GM18858 (cell line): ENCODE data around the gene IER2.

Experiments
- ATAC-seq: cut with Tn5 transposase; IDR thresholded peaks from one replicate; pipeline ENCODE4 v1.9.1; 2021; ENCODE audit not compliant: unreplicated experiment

Gene IER2, protein sequence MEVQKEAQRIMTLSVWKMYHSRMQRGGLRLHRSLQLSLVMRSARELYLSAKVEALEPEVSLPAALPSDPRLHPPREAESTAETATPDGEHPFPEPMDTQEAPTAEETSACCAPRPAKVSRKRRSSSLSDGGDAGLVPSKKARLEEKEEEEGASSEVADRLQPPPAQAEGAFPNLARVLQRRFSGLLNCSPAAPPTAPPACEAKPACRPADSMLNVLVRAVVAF

DNA sequence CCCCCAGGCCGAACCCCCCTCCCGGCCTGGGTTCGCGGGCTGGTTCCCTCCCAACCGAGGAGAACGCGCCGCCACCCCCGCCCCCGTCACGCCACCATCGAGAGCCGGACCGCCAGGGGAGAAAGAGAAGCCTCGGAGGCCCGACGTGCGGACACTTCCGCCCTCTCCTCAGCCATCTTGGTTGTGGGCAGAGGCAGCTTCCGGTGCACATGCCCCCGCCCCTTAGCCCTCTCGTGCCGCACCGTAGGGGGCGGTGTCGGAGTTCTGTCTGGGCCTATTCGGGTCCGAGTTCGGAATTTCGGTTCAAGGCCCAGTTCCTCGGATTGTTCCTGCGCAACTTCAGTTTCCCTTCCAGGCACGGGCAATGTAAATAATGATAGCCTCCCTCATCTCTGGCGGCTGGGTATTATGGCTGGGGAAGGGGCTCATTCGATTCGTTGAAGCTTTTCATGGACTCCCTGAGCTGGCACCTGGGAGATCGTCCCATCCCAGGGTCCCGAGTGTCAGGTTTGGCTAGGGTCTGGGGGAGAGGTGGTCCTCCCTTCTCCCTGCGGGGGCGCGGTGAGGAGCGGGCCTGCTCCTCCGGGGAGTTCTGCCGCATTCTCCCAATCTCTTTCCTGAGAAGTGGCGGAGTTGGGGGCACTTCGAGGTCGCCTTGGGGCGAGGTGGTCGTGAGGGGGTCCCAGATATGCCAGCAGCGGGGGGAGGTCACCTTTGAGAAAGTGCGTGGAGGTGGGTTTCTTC lies at the start of gene IER2, which contains the start of gene STX10:
IER2 (plus strand) TSS at position 225 of the 744 bp plus-strand sequence. CDS start 2,776 bp downstream, outside the sequence.
STX10 (minus strand) TSS at position 189 of the 744 bp plus-strand sequence. CDS start 202 bp downstream, outside the sequence.
- ATAC-seq = peak; percentile 25

DNA sequence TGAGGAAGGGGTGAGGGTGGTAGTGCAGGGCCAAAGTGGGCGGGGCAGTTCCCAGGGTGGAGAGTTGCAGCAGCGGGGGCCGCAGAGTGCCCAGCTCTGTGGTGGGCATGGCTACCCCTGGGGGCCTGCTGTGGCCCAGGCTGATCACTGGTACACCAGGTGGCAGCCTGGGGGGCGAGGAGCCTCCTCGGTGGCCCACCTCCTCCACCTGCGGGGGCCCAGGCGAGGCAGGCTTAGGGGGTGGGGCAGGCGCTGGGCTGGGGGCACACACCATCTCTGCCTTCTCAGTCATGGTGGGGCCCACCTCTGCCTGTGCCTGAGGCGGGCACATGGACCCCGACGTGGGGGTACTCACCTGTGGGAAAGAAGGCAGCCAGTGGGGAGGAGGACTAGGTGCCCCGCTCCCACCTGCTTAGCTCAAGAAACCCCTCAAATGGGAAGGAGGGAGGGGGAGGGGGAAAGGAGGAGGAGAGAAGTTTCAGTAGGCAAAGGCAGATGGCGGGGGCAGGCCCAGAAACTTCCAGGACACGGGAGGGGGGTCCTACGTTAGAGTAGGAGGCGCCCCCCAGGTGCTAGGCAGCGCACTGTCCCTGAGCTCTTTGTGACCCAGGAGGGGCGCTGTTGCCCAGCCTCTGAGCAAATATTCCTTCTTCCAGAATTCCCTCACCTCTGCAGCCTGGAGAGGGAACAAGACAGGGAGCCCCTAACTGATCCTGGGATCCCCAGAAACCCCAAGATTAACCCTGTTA lies 49.2 kb upstream of the IER2 start:
- no peak for ATAC-seq

DNA sequence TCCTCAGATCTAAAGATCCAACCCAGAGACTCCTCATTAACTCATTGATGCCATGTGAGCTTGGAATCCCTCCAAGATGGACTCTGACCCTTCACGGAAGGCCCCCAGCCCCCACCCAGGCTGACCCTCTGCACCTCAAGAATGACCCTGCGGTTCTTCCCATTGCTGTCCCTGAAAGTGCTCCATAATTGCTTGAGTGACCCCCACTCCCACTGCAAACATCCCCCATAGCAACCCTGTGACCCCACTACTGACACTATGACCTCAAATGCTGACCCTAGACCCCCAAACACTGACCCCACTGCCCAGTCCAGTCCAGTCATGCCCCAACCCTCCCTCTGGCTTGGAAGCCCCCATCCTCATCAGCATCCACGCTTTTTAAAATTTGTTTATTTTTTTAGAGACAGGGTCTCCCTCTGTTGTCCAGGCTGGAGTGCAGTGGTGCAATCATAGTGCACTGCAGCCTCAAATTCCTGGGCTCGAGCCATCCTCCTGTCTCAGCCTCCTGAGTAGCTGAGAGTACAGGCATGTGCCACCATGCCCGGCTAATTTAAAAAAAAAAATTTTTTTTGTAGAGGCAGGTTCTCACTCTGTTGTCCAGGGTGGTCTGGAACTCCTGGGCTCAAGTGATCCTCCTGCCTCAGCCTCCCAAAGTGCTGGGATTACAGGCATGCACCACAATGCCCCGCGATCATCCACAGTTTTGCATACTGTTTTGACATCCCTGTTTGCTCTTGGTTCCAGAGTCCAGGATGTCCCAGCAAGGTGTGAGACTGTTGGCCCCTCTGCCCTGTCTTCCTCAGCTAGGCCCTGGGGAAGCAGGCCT lies 48.4 kb upstream of the IER2 start:
- no peak for ATAC-seq

DNA sequence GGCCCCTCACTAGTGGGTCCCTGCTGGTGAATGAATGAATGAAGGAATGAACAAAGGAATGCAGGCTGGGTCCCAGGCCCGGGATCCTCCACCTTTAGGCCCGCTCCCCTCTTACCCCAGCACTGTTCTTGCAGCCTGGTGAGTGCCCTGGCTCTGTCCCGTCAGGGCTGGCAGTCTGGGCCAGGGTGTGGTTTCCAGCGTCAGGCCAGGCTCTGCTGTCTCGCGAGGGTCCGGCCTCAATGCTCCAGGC lies 47.9 kb upstream of the IER2 start:
- no peak for ATAC-seq

DNA sequence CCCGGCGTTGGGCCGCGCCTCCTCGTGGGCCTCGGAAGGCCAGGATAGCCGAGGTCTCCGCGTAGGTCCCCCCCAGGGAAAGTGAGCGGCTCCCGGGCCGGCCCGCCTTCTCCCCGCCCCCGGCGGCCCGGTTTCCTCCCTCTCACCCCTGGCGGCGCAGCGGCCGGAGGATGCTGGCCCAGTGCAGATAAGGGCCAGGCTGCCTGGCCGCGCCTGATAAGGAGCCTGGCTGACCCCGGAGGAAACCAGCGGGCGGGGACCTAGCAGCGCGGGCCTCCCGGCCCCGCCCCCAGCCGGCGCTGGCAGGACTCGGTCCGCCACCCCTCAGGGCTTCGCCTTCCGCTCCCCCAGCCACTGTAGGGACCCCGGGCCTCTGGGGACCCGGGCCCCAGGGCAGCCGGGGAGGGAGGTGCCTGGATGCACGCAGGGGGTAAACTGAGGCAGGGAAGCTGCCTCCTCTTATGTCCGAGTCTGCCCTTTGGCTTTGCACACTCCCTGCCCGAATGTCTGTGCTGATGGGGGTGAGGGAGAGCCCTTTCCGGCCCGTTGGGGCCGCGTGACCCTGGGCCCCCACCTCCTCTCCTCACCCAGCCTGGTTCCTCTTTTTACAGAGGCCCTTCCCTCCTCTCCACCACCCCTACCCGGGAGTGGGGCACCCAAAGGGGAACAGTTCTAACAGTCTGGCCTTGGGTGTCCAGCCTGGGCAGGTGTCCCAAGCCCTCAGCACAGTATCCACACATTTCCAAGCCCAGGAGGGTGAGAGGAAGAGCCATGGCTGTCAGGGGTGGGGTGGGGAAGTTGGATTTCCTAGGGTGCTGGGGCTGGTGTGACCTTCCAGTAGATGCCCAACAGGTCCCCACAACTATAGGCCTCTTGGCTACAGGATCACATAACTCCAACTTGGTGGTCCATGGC lies 47.3 kb upstream of the IER2 start, which contains the start of gene LYL1:
LYL1 (minus strand) TSS at position 193 of the 915 bp plus-strand sequence. CDS start 1,687 bp downstream, outside the sequence.
- ATAC-seq = no peak

DNA sequence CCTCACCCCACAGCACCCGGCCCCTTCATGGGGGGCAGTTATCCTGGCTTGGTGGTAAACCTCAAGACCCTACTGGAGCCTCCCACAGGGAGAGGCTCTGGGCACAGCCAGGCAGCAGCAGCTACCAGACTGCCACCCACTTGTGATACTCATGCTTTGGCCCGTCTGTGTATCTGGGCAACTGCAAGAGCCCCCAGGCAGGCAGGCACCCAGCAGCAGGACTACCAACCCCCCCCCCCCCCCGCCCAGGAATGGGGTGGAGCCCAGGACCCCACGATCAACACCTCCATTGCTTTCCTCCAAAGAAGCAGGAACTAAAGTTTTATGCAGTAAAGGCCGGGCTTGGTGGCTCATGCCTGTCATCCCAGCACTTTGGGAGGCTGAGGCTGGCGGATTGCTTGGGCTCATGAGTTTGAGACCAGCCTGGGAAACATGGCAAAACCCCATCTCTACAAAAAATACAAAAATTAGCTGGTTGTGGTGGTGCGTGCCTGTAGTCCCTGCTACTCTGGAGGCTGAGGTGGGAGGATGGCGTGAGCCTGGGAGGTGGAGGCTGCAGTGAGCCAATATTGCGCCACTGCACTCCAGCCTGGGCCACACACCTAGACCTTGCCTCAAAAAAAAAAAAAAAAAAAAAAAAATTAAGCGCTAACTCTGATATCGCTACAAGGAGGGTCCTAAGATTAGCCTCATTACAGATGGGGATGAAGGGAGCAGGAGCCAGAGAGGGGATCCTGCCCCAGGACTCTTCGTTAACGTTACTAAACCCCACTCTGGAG lies 46.4 kb upstream of the IER2 start:
- ATAC-seq = no peak

DNA sequence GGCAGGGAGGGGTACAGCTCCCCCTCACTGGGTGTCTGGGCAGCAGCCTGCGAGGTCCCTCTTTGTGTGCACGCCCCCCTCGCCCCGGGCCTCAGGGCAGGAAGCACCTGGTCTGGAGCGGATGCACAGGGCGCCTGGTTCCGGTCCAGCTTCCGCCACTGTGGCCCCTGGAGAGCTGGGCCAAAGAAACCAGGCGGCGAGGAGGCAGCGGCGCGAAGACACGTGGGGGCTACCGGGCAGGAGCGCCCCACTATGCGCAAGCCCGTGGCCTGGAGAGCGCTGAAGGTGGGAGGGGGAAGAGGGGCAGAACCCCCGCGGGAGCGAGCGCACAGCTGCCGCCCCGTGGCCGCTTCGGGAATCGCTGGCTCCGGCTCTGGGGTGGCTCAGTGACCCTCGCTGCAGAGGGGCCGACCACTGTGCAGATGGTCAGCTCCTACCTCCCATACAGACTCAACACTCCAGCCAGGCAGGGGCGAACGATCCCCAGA lies 45.8 kb upstream of the IER2 start:
- no peak for ATAC-seq

DNA sequence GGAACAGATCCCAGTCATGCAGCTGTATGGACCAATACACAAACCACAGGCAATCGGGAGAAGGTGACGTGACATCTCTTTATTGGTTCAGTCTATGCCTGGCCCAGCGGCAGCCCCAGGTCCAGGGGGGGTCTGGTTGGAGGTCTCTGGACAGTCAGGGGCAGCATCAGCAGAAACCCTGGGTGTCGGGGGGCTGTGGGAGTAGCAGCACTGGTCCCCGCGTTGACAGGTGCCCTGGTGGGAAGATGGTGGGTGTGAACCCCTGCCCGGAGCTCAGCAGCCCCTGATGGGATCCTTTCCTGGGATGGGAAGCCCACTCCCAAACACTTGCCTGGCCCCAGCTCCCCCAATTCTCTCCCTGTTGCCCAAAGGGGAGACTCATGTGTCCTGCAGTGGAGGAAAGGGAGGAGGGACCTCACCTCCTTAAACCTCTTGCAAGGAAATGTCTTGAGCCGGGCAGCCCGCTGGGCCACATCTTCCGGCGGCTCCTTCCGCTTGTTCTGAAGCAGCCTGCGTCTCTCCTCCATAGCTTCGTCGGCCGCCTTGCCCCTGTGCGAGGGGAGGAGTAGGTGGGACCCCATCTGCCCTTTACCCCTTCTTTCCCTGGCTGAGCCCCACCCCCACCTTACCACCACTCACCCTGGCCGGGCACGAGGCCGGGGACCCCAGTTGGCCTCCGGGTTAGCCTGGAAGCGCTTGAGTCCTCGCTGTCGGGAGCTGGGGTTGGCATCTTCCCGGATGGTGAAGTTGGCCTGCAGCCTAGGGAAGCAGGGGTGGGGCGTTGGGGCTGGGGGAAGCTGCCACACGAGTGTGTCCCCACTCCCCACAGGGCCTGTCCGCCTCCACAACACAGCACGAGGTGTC lies 45.1 kb upstream of the IER2 start:
- ATAC-seq = no peak

DNA sequence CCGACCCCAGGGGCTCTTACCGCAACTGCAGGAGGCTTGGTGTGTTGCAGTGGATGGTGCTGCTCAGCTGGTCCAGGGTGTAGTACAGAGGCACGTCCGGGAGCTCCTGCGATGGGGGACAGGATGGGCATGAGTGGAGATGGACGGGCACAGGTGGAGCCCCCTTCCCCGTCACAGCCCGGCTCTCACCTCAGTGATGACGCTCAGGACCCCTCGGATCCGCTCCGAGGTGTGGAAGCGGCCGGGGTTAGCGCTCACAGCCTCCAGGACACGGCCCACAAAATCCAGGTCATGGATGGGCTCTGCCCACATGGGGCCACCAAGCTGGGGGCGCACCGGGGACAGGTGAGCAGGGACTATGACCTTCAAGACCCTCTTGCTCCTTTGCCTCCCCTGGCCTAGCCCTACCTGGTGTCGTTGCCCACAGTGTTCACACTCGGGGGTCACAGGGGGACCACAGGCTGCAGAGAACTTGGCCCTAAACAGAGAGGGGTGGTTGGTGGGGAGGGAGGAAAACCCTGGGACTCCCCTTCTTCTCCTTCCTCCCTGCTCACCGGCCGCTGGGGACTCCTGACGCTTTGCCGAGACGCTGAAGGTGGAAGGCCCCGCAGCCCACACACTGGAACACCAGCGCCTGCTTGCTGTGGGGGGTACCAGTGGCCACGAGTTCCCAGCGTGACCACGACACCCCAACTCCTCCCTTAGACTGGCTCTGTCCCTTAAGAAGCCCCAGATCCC lies 40.7 kb upstream of the IER2 start:
- ATAC-seq = no peak

DNA sequence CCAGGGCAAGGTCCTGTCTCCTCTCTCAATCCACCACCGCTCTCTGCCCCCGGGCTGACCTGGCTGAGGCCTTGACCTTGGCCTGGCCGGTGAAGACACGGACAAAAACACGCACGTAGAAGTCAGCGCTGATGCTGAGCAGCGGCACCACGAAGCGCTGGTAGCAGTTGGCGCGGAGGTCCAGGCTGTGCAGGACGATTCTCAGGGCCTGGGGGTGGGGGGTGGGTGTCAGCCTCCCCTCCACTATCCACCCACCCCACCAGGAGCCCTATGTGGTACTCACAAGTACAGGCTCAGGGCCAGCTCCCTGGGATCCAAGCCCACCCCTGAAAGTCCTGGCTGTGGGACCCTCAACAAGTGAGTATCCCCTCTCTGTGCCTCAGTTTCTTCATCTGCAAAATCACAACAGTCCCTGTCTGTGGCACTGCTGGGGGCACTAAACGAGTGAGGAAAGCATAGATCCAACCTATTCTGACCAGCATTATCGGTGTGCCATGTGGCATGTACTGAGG lies 40.1 kb upstream of the IER2 start:
- ATAC-seq = no peak

DNA sequence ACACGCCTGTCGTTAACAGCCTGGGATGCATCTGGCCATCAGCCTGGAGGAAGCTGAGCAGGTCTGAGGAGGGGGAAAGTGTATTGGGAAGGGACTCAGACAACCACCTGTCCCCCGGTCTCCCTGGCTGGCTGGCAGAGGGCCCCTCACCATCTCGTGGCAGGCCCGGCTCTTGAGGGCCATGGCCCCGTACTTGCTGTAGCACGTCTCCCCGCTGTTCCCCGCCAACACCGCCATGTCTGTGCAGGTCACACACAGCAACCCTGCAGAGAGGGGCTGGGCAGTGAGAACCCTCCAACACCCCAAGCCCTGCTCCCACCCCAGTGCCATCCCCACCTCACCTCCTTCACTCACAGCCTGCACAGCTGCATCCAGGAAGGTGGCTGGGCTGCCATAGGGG lies 37.7 kb upstream of the IER2 start:
- ATAC-seq = no peak

DNA sequence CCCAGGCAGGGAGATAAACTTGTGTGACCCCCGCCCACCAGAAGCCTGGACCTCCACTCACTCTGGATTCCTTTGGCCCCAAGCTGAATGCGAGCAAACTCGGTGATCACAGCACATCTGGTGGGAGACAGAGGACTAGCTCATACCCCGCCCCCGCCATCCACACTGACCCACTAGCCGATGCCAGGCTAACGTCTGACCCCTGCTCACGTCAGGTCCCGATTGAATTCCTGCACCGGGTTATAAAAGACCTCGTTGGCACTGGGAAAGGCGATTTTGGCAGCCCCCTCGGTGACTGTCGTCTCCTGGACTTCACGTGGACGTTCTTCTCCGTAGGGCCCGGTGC lies 34.3 kb upstream of the IER2 start:
- ATAC-seq = no peak

DNA sequence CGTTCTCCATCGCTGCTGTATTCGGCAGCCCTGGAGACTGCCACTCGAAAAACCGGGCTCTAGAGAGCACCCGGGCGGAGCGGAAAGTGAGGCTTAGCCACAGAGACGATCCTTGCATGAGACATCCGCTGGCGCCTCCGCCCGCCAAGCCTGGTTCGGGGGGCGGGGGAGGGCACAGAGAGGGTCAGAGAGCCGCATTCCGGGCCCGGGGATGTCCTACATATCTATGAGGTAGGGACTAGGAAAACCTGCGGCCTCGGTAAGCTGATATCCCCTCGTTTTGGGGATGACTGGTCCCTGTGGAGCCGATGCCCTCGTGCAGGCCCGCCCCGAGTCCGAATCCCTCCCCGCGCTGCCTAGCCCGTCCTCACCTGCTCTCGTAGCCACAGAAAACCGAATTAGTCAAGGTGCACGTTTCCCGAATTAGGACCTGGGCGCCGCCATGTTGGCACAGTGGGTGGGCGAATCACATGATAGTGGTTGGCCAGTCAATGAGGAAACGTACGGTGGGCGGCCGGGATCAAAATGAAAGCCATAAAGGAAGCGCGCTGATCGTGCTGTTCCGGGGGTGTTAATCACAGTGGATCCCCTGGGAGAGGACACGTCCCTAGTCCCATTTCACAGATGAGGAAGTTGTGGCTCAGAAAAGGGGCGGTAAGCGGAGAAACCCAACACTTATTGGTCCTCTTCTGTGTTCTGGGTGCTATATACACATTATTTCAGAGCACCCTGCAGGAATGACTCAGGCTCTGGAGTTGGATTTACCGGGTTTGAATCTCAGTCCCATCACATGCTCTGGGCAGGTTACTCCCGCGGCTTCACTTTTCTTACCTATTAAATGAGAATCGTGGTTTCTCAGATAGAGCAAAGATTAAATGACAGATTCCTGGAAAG lies 33.7 kb upstream of the IER2 start, which contains the start of gene TRMT1:
TRMT1 (minus strand) TSS at position 459 of the 894 bp plus-strand sequence; CDS start at position 118, 341 bp downstream.
- ATAC-seq = no peak

DNA sequence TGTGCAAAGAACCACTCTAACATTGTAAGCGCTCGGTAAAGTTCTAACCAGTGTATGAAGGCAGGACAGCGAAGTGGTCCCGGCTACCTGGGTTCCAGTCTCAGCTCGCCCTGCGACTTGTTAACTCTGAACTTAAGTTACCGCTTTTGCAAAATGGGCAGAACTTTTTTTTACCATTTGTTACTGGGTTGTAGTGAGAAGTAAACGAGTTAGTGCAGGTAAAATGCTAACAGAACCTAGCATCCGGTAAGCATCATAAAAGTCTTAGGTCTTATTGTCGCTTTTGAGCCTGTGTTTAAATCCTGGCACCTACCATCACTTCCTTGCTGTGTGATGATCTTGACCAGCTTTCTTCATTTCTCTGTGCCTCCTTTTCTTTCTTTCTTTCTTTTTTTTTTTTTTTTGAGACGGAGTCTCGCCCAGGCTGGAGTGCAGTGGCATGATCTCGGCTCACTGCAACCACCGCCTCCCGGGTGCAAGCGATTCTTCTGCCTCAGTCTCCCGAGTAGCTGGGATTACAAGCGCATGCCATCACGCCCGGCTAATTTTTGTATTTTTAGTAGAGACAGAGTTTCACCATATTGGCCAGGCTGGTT lies 32.9 kb upstream of the IER2 start:
- no peak for ATAC-seq

DNA sequence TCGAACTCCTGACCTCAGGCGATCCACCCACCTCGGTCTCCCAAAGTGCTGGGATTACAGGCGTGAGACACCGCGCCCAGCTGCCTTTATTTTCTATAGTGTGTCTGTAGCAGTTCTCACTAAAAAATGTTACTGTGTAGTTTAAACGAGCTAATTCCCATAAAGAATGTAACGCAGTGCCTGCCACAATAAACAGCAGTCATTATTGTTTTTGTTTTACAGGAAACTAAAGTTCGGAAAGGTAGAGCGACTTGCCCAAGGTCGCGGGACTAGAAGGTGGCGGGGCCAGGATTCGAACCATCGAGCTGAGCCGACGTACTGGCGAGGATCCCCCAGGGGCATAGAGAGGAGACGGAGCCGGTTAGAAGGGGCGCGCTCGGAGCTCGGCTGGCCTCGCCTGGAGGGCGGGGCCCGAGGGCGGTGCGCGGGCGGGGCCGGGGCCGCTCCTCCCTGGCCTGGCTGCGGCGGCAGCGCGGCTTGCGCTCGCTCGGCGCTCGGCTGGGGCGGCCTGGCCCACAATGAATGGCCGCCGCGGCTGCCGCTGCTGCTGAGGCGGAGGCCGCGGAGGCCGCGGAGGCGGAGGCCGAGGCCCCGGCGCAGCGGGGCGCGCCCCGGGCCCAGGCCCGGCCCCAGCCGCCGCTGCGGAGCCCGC lies 32.3 kb upstream of the IER2 start, which contains the start of gene NACC1:
NACC1 (plus strand) TSS at position 493 of the 652 bp plus-strand sequence. CDS start 16,944 bp downstream, outside the sequence.
- ATAC-seq = no peak
